ENCODE measurements around the gene ZFP57.
"Not testable (repeated sequence)": the region's sequence is repeated elsewhere in the genome, so short reads cannot be mapped to it uniquely, and the experiment has no call there.

ZFP57 gene

DNA sequence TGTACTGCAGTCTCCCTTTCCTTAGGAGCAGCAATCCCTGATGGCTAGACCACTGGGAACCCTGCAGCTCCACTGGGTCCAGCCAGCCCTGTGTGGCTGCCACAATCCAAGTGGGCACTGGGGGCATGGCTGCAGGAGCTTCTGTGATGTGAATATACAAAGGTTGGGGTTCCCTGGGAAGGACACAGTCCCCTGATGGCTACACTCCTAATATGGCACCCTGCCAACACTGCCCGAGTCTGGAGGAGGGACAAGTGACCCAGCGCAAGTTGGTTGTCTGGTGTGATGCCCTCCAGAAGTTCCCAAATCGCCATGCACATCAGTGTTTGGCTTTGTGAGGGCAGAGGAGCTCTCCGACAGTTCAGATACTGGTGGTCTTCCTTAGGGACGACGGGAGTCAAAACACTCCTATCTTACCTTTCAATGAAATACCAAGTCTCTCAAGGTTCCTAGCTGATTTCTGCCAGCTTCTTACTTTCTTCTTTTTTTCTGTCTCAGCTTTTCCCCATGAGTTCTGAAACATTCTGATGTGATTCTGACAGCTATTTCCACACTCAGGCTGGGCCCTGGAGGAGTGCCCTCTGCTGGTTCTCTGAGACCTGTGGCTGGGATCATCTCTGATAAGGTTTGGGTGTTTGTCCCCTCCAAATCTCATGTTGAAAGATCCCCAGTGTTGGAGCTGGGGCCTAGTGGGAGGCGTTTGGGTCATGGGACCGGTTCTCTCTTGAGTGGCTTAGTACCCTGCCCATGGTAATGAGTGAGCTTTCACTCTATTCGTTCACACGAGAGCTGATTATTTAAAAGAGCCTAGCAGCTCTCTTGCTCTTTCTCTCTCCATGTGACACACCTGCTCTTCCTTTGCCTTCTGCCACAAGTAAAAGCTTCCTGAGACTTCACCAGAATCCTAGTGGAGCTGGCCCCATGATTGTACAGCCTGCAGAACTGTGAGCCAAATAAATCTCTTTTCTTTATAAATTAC lies 15.5 kb upstream of the ZFP57 start:
- no peak for DNase-seq (ENCODE audit: low read depth in 2 of 2)

DNA sequence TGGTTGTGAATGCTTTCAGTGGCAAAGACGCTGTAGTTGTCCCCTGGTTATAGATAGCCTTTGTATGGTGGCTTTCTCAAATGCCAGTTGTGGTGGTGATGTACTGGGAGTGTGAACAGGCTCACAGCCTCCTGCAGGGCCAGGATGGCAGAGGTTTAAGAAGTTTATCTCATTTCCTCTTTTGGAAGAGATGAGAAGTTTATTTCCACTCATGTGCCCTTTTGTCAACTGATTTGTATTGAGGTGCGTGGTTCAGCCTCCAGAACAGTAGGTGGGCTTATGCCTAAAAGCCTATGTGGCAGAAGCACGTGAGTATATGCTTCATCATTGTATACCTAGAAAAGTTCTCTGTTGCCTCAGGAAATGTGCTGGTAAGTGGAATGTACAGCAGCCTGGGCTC lies 13.7 kb upstream of the ZFP57 start:
- DNase-seq (ENCODE audit: low read depth in 2 of 2) = no peak

DNA sequence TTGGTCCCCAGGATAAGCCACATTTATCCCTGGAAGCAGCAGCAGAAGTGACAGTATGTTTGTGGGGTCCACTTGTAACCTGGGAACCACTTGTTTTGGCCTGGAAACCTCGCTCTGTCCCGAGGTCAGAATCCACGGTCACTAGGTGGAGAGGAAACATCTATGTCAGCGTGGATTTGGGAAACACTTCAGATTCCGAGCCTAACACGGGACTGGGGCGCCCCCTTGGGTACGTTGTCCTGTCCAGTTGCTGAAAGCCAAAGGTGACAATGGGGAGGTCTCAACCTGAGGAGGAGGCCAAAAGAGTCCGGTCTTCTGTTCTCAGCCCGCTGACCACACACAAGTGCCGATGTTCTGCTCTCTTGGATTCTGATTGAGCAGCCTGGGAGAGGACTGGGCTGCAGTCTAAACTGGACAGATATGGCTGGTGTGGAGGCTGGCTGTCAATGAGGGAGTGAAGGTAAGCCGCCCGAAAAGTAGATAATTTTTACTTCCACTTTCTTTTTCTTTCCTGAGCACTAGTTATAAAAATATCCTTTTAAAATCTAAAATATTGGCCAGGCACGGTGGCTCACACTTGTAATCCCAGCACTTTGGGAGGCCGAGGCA lies 4.9 kb upstream of the ZFP57 start:
- no peak for DNase-seq (ENCODE audit: low read depth in 2 of 2)

DNA sequence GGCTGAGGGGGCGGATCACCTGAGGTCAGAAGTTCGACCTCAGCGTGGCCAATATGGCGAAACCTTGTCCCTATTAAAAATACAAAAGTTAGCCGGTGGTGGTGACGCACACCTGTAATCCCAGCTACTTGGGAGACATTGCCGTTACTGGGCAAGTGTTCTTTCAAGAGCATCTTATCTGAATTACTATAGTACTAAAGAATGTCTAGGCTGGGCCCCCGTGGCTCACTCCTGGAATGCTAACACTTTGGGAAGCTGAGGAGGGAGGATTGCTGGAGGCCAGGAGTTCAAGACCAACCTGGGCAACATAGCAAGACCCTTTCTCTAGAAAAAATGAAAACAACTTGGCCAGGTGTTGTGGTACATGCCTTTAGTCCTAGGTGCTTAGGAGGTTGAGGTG lies 859 bp upstream of the ZFP57 start:
- DNase-seq (ENCODE audit: low read depth in 2 of 2) = no peak

DNA sequence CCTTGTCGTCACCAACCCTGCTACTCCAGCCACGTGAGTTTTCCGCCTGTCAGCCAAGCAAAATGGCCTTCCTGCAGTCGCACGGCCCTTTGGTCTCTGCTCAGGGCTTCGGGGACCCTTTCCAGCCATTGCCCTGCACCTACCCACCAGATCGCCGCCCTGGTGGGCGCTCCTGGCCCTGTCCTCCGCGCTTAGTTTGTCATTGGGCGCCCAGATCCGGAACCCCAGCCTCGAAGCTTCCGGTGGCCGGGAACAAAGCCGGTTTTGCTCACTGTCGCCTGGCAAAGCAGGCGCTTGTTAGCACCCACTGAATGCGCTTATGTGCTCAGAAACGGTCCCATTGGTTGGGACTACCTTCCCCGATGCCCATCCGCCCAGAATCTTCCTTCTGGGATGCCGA lies 536 bp downstream of the ZFP57 start:
- DNase-seq (ENCODE audit: low read depth in 2 of 2) = no peak

DNA sequence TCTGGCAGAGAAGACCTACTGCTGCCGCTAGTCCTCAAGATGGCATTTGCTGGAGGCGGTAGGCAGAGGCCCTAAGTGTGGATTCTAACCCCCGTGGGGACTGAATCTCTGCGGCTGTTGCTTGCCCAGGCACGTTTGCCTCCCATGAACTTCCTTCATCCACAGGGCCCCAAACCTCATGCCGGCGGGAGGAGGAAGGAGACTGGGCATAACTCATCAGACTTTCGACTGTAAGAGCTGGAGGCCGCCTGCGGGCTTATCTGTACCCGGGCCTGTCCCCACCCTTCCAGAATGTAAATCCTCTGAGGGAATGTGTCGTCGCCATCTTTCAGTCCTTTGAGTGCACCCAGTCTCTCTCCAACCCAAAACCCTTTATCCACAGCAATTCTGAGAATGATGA lies 990 bp downstream of the ZFP57 start:
- DNase-seq (ENCODE audit: low read depth in 2 of 2) = no peak

DNA sequence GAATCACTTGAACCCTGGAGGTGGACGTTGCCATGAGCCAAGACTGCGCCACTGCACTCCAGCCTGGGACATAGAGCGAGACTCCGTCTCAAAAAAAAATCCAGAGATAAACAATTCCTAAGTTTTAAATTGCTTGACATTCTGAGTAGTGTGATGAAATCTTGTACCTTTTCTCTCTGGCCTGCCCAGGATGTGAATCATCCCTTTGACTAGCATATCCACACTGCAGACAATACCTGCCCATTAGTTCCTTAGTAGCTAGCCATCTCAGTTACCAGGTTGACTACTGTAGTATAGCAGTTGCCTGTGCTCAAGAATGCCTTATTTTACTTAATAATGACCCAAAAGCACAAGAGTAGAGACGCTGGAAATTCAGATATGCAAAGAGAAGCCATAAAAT lies 2.8 kb downstream of the ZFP57 start:
- DNase-seq (ENCODE audit: low read depth in 2 of 2) = no peak

DNA sequence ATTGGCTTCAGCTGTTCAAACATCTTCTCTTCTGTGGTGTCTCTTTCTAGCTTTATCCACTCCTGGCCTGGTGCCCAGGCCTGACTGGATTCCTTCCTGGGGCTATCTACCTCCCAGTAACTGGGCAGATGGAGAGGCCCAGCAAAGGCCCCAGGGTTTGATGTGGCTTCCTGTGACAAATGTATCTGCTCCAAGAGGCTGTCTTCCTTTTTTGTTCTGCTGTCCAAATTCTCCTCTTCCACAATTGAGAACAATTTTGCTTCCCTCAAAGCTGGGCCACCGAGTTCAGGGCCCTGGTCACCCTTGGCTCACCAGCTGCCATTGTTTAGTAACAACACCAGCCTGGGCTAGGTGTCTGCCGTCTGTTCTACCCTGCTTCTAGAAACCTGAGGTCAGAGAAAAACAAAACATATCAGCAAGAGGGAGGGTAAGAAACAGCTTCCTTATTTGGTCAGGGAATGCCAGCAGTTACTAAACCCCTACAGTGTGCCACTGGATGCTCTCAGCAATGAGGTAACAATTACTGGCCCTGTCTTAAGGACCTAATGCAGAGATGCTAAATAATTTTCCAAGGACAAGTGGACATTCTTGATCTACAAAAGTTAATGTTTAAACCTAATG lies 3.9 kb downstream of the ZFP57 start:
- DNase-seq (ENCODE audit: low read depth in 2 of 2) = no peak

DNA sequence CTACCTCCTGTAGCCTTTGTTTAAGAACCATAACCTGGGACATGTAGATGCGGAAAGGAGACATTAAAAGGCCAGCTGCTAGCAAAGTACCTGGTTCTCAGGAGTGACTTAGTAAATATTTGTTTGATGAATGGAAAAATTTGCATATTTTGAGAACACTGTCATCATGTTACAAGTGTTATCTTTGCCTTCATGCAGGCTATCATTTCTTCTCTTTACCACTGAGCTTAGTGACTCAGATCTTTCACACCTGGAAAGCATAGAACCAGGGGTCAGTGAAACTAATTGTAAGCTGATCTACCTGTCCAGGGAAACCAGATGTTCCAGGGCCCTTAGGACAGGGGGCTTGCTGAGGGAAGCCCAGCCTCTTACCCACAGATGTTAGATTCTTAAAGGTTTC lies 5.4 kb downstream of the ZFP57 start:
- no peak for DNase-seq (ENCODE audit: low read depth in 2 of 2)

DNA sequence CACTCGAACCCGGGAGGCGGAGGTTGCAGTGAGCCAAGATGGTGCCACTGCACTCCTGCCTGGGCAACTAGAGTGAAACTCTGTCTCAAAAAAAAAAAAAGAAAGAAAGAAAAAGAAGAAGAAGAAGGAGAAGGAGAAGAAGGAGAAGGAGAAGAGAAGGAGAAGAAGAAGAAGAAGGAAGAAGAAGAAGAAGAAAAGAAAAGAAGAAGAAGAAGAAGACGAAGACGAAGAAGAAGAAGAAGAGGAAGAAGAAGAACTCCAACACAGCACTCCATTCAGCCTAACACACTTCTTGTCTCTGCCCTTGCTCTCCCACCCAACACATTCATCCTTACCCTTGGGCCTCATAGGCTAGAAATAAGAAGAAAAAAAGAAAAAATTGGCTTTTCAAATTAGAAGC lies 6.9 kb downstream of the ZFP57 start:
- DNase-seq (ENCODE audit: low read depth in 2 of 2) = no peak

DNA sequence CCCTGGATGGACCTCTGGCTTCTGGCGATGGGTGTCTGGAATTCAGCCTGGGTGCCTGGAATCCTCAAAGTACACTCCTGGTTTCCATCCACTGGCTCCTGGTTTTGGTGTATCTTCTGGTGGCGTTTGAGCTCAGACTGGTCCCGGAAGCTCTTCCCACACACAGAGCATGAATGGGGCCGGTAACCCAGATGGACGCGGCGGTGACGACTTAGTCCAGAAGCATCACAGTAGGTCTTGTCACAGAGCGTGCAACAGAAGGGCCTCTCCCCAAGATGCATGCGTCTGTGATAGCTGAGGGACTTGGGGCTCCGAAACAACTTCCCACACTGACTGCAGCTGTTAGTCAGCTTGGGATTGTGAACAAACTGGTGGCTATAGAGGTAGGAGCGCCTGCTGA lies 7.8 kb downstream of the ZFP57 start:
- DNase-seq (ENCODE audit: low read depth in 2 of 2) = no peak

DNA sequence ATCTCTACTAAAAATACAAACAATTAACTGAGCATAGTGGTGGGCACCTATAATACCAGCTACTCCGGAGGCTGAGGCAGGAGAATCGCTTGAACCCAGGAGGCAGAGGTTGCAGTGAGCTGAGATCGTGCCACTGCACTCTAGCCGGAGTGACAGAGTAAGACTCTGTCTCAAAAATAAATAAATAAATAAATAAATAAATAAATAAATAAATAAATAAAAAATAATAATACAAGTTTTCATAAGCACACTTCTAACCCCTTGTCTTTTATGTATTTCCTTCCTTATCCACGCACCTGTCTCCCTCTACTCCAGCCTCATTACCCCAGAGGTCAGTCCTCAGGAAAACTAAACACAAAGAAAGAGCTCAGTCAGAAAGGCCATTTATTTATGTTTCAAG lies 8.8 kb downstream of the ZFP57 start:
- DNase-seq (ENCODE audit: low read depth in 2 of 2) = not testable (repeated sequence)

DNA sequence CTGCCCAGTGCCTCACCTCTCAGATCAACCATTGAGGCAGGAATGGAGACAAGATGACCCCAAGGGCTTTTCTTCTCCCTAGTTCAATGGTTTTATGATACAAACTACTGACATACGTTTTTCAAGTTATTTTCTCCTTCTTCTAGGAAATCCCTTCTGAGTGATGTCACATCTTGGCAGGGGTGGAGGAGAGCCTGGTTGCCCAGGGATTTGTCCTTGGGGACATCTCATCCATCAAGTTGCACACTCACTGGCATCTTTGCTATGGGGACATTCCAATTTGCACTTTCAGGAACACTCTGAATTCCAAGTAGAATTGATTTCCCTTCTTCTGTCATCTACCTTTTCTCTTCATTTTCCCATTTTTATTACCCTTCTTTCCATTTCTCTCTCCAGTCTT lies 9.9 kb downstream of the ZFP57 start:
- no peak for DNase-seq (ENCODE audit: low read depth in 2 of 2)

DNA sequence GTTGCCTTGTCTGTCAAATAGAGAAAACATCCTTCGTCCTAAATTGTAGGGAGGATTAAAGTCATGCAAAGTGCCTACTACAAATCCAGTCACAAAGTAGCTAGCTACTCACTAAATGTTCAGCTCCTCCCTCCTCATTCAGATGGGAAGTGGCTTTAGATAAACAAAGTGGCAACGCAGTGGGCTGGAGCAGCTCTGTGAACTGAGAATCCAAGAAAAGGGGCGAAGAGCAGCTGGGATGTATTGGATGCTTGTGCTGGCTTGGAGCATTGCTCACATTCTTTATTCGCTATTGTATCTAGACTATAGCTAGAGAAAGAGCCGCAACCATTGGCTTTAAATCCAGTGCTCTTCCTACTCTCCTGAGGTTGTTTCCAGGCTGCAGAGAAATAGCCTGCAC lies 13.8 kb downstream of the ZFP57 start:
- DNase-seq (ENCODE audit: low read depth in 2 of 2) = no peak

DNA sequence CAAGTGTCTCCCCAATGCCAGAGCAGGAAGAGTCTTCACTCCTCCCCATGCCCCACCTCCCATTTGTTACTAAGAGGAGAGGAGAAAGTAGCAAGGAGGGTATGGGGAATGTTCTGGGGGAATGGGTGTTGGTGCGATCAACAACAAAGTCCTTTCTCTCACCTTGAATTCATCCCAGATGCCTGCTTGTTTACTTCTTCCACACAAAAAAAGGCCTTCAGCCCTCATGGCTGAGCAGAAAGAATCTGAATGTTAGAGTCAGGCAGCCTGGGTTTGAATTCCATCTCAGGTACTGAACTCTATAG lies 14.2 kb downstream of the ZFP57 start:
- DNase-seq (ENCODE audit: low read depth in 2 of 2) = no peak

DNA sequence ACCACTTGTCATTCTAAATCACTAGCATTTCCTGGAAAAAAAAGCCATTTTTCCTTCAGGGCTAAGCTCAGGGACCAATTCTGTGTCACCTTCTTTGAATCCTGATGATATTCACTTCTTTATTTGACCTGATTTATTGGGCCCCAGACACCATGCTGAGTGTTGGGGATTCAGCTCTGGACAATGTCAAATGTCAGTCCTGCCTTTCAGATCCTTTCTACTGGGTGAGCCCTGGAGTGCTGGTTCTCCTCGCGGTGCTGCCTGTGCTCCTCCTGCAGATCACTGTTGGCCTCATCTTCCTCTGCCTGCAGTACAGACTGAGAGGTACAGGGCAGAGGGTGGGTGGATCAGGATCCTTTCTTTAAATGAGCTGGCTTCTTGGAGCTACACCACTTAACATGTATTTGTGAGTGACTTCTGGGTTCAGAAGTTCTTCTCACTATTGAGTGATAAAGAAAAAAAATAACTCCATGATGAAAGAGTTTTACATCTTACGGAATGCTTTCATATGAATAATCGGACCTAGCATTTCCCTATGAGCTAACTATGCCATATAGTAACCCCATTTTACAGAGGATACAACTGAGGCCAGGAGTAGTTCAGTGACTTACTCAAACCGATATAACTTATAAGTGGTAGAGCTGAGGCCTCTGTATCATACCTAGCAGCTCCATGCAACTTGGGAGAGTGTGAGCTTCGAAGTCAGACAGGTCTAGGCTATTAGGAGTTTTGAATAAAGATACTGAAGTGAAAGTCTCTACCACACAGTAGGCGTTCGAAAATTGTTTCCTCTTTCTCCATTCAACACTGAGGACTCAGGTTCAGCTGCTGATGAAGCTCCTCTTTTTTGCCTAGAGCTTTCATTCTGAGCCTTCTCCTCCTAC lies 14.8 kb downstream of the ZFP57 start:
- DNase-seq (ENCODE audit: low read depth in 2 of 2) = no peak

DNA sequence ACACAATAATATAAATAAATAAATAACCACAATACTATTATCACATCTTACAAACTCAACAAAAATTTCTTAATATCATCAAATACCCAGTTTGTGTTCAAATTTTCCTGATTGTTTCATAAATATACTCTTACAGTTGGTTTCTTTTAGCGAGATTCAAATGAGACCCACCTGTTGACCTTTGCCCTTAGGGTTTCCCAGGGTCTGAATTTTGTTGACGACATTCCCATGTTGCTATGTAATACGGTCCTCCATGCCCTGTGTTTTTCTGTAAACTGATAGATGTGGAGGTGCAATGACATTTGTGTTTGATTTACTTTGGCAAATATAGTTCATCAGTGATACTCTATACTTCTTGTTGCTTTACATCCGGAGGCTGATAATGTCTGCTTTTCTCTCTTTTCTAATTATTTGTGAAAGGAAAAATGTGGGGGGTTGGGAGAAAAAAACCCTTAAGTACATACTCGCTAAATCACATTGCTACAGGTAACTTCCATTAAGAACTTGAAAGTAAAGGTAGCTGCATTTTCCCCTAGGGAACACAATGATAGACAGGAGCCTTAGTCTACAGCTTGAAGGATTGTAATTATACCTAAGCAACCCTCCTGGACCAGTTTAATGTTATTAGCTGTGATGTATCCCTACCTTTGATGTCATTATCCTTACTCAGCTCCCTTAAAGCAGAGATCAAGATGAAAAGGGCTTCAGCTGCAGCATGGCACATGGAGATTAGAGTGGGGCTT lies 17.5 kb downstream of the ZFP57 start:
- DNase-seq (ENCODE audit: low read depth in 2 of 2) = no peak

DNA sequence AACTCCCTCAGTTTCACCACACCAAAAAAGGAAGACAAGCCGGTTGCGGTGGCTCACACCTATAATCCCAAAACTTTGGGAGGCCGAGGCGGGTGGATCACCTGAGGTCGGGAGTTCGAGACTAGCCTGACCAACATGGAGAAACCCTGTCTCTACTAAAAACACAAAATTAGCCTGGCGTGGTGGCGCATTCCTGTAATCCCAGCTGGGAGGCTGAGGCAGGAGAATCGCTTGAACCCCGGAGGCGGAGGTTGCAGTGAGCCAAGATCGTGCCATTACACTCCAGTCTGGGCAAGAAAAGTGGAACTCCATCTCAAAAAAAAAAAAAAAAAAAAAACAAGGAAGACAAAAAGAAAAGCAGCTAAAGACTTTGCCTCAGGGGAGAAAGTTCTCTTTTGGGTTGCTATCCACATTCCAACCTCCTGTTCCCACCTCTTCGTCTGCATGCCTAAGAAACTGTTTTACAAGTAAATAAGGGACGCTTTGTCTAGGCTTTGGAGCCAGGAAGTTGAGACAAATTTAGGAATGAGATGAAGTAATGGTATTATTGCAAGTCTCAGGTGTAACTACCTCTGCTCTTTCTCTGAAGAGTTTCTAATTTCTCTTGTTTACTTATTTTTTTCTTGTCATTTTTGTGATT lies 19.3 kb downstream of the ZFP57 start:
- not testable (repeated sequence) for DNase-seq (ENCODE audit: low read depth in 2 of 2)

DNA sequence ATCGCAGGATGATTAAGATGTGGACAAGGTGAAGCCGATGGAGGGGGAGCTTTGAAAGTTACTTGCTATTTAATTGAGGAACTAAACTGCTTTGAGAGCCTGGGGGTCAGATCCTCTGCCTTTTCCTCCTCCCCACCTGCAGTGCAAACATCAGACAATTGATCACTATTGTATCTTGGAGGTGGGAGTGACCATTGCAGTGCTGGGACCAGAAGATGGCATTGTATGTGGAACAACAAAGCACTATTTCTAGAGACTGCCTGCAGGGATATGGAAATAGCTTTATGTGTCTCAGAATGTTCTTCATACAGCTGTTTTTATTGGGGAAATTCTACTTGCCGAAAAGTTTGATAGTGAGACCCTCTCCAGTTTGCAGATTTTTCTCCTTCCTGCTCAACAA lies 19.9 kb downstream of the ZFP57 start:
- DNase-seq (ENCODE audit: low read depth in 2 of 2) = no peak

DNA sequence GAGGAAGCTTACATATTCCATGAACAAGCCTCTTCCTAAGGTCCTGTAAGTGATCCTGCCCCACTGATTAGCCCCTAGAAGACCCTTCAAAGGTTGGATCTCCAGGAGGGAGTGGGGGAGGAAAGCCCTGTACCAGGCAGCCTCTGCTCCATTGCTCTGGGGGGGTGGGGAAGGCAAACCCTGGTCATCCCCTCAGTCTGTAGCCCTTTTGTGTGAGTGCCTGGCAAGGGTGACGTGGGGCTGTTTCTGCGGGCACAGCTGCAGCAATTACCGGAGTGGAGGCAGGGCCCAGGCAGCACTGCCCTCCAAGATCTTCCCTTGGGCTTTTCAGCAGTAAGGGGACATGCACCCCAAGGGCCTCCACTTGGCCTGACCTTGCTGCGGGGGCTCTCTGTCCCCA lies 24.2 kb downstream of the ZFP57 start, which contains the start of gene MOG:
MOG (plus strand) TSS at position 295 of the 400 bp plus-strand sequence. CDS start 118 bp downstream, outside the sequence.
- no peak for DNase-seq (ENCODE audit: low read depth in 2 of 2)

DNA sequence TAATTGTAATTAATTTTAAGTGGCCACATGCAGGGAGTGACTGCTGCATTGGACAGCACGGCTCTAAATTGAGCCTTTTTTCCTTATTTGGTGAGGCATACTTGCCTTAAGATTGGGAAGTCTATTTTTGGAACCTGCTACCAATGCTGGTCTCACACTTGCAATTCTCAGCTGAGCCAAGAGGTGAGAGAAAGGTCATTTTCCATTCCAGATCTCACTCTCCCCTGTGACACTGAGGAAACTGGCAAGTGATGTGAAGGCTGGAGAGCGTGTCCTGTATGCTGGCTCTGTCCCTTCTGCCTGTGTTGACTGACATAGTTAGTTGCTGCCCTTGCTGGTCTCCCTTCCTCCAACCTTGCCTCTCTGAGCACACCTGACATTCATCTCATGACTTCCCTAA lies 24.8 kb downstream of the ZFP57 start:
- DNase-seq (ENCODE audit: low read depth in 2 of 2) = no peak
